ENCODE results near the gene LMO2.

LMO2 gene

DNA sequence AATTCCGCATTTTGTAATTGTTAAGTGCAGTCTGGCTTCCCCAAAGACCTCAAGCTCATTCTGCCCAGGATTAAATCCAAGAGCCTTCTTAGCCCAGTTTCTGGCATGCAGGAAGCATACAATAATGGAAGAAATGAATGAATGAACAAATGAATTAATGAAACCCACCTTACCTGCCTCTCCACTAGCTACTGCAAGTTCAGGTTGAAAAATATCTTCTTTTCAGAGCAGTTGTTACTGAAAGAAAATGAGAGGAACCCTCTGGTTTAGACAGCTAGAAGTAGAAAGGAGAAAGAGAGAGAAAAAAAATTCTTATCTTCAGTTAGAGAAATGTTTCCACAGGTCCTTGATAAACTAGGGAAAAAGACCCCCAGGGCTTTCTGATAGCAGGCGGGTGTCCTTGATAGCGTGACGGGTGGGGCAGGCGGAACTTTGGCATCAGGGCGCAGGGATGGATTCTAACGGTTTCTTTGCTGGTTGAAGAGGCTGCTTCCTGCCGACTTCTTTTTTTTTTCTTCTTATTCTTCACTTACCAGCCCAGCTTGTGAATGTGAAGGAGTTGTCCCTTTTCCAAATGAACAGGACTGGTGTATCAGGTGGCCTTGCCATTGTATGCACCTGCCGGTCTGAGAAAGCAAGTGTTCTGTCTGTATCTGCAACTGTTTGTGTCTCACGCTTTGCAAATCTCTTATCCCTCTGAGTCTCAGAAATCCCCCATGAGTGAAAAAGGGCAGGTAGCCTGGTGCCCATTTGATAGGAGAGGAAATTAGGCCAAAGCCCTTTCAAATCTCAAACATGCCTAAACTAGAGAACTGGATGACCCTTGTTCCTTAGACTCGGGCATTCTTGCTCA is 10.0 kb downstream of the LMO2 start:
- H3K4me3 ChIP-seq (ENCODE audit: control insufficient read depth, low read depth, low read length) = no peak overlapping the region
- no peak for DNase-seq (ENCODE audit: low read depth)

DNA sequence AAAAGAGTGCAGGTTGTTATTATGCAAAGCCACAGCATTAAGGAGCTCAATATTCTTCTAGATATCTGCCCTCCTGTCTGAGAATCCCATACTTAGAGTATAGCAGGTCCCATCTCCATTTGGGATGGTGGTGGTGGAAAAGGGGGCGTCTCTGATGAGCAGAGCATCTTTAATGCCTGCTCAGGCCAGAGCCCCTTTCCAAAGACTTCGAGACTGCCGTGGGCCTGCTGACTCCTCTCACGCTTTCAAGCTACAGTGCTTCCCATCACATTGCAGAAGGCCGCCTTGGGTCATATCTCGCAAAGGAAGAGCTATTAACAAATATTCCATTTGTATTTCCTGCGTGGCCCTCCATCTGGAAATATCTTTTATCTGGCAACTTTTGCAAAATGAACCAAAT is 10.9 kb downstream of the LMO2 start:
- DNase-seq (ENCODE audit: low read depth) = no peak
- TF ChIP-seq, protein P1, sequence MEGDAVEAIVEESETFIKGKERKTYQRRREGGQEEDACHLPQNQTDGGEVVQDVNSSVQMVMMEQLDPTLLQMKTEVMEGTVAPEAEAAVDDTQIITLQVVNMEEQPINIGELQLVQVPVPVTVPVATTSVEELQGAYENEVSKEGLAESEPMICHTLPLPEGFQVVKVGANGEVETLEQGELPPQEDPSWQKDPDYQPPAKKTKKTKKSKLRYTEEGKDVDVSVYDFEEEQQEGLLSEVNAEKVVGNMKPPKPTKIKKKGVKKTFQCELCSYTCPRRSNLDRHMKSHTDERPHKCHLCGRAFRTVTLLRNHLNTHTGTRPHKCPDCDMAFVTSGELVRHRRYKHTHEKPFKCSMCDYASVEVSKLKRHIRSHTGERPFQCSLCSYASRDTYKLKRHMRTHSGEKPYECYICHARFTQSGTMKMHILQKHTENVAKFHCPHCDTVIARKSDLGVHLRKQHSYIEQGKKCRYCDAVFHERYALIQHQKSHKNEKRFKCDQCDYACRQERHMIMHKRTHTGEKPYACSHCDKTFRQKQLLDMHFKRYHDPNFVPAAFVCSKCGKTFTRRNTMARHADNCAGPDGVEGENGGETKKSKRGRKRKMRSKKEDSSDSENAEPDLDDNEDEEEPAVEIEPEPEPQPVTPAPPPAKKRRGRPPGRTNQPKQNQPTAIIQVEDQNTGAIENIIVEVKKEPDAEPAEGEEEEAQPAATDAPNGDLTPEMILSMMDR (conservative IDR thresholded peaks at IDR 0.05; ENCODE audit: control insufficient read depth, insufficient read depth, low read depth, low read length) = no peak
- H3K4me3 ChIP-seq (ENCODE audit: control insufficient read depth, low read depth, low read length) = no peak overlapping the region

More for the DNA sequence above, 10.0 kb downstream of the LMO2 start:
- TF ChIP-seq, protein P1 (conservative IDR thresholded peaks at IDR 0.05; ENCODE audit: control insufficient read depth, insufficient read depth, low read depth, low read length) = no peak

DNA sequence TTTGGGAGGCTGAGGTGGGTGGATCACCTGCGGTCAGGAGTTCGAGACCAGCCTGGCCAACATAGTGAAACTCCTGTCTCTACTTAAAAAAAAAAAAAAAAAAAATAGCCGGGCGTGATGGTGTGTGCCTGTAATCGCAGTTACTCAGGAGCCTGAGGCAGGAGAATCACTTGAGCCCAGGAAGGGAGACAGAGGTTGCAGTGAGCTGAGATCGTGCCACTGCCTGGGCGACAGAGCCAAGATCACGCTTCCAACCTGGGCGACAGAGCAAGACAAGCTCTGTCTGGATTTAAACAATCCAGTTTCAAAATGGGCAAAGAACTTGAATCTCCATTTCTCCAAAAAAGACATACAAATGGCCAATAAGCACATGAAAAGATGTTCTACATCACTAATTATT is 12.5 kb downstream of the LMO2 start:
- TF ChIP-seq, protein P1 (conservative IDR thresholded peaks at IDR 0.05; ENCODE audit: control insufficient read depth, insufficient read depth, low read depth, low read length) = no peak
- H3K4me3 ChIP-seq (ENCODE audit: control insufficient read depth, low read depth, low read length) = no peak overlapping the region
- DNase-seq (ENCODE audit: low read depth) = no peak

DNA sequence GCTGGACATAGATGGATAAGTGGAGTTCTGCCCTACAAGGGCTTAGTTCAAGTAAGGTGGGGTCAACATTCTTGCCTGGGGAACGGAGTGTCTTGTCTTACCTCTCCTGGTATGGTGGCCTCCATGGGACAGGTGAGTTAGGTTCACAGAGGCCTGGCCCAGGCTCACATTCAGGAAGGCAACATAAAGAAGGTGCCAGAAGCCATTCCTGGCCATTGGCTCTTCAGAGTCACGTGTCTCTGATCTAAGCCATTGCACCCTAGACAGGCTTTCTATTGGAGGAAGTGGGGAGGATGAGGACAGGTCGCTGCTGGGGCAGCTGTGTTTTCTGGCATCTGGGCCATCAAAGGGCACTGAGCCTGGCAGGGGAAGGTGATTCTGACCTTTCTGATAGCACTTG is 14.8 kb downstream of the LMO2 start:
- no peak for DNase-seq (ENCODE audit: low read depth)
- TF ChIP-seq, protein P1 (conservative IDR thresholded peaks at IDR 0.05; ENCODE audit: control insufficient read depth, insufficient read depth, low read depth, low read length) = no peak
- H3K4me3 ChIP-seq (ENCODE audit: control insufficient read depth, low read depth, low read length) = no peak overlapping the region

DNA sequence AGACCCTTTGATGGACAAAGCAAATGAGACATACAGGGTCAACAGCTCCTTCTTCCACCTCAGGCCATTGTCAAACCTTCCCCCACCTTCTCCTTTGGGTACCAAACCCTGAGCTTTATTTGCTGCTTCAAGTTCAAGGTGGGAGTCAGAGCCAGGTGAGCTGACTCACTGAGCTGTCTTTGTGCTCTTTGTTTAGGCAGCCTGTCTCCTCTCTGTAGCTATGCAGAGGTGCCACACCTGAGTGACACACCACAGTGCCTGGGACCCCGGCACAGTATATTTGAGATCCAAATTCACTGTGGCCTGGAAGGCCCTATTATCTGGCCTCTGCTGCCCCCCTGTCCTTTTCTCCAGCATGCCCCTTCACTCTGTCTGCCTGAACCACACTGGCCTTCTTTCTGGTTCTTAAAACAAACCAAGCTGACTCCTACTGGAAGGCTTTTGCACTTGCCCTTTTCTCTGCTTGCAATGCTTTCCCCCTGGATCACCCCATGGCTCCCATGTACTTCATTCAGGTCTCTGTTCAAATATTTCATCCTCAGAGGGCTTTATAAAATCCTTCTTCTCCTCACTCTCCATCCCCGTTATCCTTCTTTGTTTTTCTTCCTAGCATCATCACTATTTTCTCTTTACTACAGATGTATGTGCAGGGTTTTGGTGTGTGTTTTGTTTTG is 16.1 kb downstream of the LMO2 start:
- H3K4me3 ChIP-seq (ENCODE audit: control insufficient read depth, low read depth, low read length) = no peak overlapping the region
- TF ChIP-seq, protein P1 (conservative IDR thresholded peaks at IDR 0.05; ENCODE audit: control insufficient read depth, insufficient read depth, low read depth, low read length) = no peak
- DNase-seq (ENCODE audit: low read depth) = no peak

DNA sequence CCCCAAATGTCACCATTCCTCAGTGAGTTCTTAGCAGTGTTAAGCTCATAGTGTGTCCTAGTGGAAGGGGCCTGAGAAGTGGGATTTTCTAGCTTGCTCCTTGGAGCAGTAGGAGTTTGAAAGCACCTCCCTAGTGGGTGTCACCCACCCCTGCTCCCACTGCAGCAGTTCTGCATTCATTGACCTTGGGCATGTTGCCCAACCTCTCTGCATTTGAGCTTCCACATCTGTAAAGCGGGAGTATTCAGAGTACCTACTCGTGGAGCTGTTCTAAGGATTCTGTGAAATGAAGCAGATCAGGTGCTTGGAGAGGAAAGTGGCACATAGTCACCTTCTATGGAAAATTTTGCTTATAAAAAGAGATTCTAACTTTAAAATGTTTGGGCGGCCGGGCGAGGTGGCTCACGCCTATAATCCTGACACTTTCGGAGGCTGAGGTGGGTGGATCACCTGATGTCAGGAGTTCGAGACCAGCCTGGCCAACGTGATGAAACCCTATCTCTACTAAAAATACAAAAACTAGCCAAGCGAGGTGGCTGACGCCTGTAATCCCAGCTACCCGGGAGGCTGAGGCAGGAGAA is 16.9 kb downstream of the LMO2 start:
- H3K4me3 ChIP-seq (ENCODE audit: control insufficient read depth, low read depth, low read length) = no peak overlapping the region
- no peak for DNase-seq (ENCODE audit: low read depth)
- TF ChIP-seq, protein P1 (conservative IDR thresholded peaks at IDR 0.05; ENCODE audit: control insufficient read depth, insufficient read depth, low read depth, low read length) = no peak

Data from fibroblast of mammary gland (primary cell).